Cortex of kidney (tissue), 1 donor: ENCODE results near the gene MEIG1.
"Not testable (repeated sequence)": the region's sequence is repeated elsewhere in the genome, so short reads cannot be mapped to it uniquely, and the experiment has no call there.

ENCODE experiments used
- DNase-seq: peaks from one replicate; lab custom pipeline; 2025; lab: John Stamatoyannopoulos, UW

The MEIG1 gene

DNA sequence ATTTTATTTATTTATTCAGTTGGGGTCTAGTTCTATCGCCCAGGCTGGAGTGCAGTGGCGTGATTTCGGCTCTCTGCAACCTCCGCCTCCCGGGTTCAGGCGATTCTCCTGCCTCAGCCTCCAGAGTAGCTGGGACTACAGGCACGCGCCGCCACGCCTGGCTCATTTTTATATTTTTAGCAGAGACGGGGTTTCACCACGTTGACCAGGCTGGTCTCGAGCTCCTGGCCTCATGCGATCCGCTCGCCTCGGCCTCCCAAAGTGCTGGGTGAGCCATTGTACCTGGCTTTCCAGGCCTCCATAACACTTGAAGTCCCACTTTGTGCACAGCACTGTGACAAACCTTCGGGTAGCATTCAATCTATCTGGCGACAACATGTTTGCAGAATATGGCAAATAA is 4.3 kb upstream of the MEIG1 start:
- DNase-seq: no peak

DNA sequence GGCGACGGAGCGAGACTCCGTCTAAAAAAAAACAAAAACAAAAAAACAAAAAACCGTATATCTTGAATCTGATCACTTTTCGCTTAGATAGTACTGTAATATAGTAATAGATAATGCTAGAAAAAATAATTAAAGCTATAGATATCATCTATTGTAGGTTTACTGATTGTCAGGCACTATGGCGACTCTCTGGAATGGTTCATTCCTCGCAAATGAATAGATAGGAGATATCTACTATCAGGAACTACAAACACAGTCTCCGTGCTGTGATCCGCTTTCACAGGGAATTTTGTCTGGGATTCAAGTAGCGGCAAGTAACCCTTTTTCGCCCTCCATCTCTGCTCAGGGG is 342 bp upstream of the MEIG1 start:
- DNase-seq: no peak

GRCh38 chr10:14967897-14968296 is 8.7 kb downstream of the MEIG1 start:
- DNase-seq: no peak

- DNase-seq: no peak
These were observed 12.8 kb downstream of the MEIG1 start for GRCh38 chr10:14971867-14972448.

- not testable (repeated sequence) for DNase-seq
These were observed 15.2 kb downstream of the MEIG1 start for GRCh38 chr10:14974153-14974998.

- no peak for DNase-seq
These were observed 16.6 kb downstream of the MEIG1 start for GRCh38 chr10:14975672-14976273.

- no peak for DNase-seq
These were observed 23.6 kb downstream of the MEIG1 start for GRCh38 chr10:14982744-14983143.

DNA sequence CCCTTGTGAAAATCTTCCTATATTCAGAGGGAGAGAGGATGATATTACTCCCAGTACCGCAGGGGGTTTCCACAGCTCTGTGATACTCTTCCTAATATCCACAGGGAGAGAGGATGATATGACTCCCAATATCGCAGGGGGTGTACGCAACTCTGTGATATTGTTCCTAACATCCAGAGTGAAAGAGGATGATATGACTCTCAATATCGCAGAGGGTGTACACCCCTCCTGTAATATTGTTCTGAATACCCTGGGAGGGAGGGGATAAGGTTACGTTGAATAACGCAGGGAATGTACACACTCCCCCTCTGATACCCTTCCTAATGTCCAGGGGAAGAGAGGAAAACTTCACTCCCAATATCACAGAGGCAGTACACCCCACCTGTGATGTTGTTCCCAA is 30.4 kb downstream of the MEIG1 start:
- DNase-seq: not testable (repeated sequence)

GRCh38 chr10:14991035-14991749 is 32.0 kb downstream of the MEIG1 start:
- DNase-seq: not testable (repeated sequence)

DNA sequence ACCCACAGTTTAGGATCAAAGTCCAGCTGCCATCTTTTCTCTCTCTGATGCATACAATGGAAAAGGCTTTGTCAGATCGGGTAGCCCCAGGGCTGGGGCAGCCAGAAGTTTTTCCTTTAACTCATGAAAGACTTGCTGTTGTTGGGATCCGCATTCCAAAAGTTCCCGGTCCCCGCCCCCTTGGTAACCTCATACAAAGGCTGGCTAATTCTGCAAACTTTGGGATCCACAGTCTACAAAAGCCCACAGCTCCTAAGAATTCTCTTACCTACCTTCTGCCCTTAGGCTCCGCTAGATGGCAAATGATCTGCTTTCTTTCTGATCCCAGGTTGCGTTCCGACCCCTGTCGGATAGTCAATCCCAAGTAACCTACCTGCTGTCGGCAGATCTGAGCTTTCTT is 33.1 kb downstream of the MEIG1 start:
- not testable (repeated sequence) for DNase-seq

GRCh38 chr10:14993500-14994455 is 34.6 kb downstream of the MEIG1 start:
- DNase-seq: not testable (repeated sequence)

DNA sequence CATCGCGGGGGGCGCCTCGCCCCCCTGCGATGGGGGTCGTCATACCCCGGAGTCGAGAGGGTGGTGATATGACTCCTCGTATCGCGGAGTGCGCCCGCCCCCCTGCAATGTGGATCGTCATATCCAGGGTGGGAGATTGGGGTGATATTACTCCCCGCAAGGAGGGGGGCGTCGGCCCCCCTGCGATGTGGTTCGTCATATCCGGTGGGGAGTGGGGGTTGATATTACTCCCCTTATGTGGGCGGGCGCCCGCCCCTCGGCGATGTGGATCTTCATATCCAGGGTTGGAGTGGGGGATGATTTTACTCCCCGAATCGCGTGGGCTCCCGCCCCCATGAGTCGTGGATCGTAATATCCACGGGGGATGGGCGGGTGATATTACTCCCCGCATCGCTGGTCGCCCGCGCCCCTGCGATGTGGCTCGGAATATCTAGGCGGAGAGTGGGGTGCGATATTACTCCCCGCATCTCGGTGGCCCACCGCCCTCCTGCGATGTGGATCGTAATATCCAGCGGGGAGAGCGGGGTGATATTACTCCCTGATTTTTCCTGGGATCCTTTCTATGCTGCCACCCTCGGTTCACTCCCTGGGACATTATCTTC is 36.9 kb downstream of the MEIG1 start:
- no peak for DNase-seq

DNA sequence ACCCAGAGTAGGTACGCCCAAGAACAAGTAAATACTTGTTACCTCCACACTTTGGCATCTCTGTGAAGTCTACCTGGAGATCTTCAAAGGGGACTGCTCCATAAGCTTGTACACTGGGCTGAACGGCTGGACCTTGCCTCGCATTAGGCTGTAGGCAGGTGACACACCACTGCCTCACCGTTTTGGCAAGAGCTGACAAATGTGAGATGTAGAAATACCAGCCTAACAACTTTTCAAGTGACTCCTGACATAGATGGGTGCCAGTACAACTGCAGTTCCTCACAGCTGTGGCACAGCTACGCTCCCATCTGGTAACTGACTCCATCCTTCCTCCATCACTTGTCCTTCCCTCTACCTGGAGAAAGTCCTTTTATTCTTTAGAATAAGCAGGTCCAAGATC is 54.3 kb downstream of the MEIG1 start:
- not testable (repeated sequence) for DNase-seq

DNA sequence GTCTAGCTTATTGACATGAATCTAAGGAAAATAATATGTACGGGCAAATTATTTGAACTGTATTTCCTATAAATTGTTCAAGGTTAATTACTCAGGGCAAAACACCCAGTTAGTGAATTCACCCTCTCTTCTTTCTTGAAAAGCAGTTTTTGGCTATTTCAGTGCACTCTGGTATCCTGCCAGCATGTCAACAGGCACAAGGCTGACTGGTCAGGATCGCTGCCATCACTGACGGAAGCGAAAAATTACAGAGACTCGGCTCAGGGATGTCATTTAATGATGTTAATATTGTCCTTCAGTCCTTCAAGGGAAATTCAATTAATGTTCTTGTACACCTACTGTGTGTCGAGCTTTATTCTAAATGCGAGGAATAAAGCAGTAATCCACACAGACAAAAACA is 56.3 kb downstream of the MEIG1 start:
- DNase-seq: no peak

GRCh38 chr10:15020966-15021365 is 61.8 kb downstream of the MEIG1 start:
- DNase-seq: not testable (repeated sequence)
